Smooth muscle cell (in vitro differentiated cells): Measurements from ENCODE around the gene ZNF311. TPM values are rescaled to one million over a fixed set of nuclear protein-coding genes. Genes with fewer than 3 reads are reported as not detected.

ENCODE experiments used
- DNase-seq: peaks from one replicate; lab custom pipeline; 2025; ENCODE audit not compliant: unreplicated experiment; lab: John Stamatoyannopoulos, UW
- H2AFZ ChIP-seq: fragments of 200-600 bp; sonication (generic); 2 replicates; pipeline ENCODE4 v1.6.0; 2016; ENCODE audit warnings: antibody characterized with exemption, low read depth, mild to moderate bottlenecking
- H3F3A ChIP-seq: fragments of 200-600 bp; sonication (generic); 2 replicates; pipeline ENCODE4 v1.6.0; 2017; ENCODE audit warnings: antibody characterized with exemption, low read depth
- H3K27ac ChIP-seq: fragments of 200-600 bp; sonication (generic); 2 replicates; pipeline ENCODE4 v1.5.1; 2016; ENCODE audit warnings: low read depth, mild to moderate bottlenecking
- H3K27me3 ChIP-seq: fragments of 200-600 bp; sonication (generic); 2 replicates; pipeline ENCODE4 v1.6.1; 2016; ENCODE audit warnings: low read depth, mild to moderate bottlenecking
- H3K36me3 ChIP-seq: fragments of 200-600 bp; sonication (generic); 2 replicates; pipeline ENCODE4 v1.5.1; 2016; ENCODE audit warnings: low read depth
- H3K4me1 ChIP-seq: fragments of 200-600 bp; sonication (generic); 2 replicates; pipeline ENCODE4 v1.5.1; 2016; ENCODE audit warnings: low read depth
- H3K4me2 ChIP-seq: fragments of 200-600 bp; sonication (generic); 2 replicates; pipeline ENCODE4 v1.6.0; 2016; ENCODE audit warnings: mild to moderate bottlenecking
- H3K4me3 ChIP-seq: fragments of 200-600 bp; sonication (generic); 2 replicates; pipeline ENCODE4 v1.5.1; 2016; ENCODE audit warnings: mild to moderate bottlenecking
- H3K79me2 ChIP-seq: fragments of 200-600 bp; sonication (generic); 2 replicates; pipeline ENCODE4 v1.6.0; 2016; ENCODE audit warnings: low read depth, mild to moderate bottlenecking
- H3K9ac ChIP-seq: fragments of 200-600 bp; sonication (generic); 2 replicates; pipeline ENCODE4 v1.6.0; 2016; ENCODE audit warnings: low read depth
- H3K9me3 ChIP-seq: fragments of 200-600 bp; sonication (generic); replicated peaks from 2 replicates; pipeline ENCODE4 v1.5.1; 2016; ENCODE audit warnings: low read depth
- H4K20me1 ChIP-seq: fragments of 200-600 bp; sonication (generic); 2 replicates; pipeline ENCODE4 v1.6.0; 2016; ENCODE audit warnings: low read depth
- CTCF ChIP-seq: fragments of 200-600 bp; sonication (generic); IDR thresholded peaks from 2 replicates; pipeline ENCODE4 v1.5.1; 2017; ENCODE audit warnings: borderline replicate concordance, mild to moderate bottlenecking, antibody characterized with exemption; ENCODE audit not compliant: insufficient read depth, poor library complexity, severe bottlenecking
- WGBS: methylation state at CpG from one replicate; pipeline ENCODE4 v1.1.7; 2016; ENCODE audit warnings: low lambda C conversion rate; 5-methylcytosine and 5-hydroxymethylcytosine counted together
- polyA plus RNA-seq: library from polyadenylated mRNA; unstranded; fragments of >200 nt; fragmentation: Nextera tagmentation; extraction: Ambion mirVana; gene quantifications from 2 replicates; pipeline ENCODE4 v1.2.1, GENCODE V29; 2016
- total RNA-seq: library from RNA; depleted of rRNA; stranded (reverse); fragments of >200 nt; gene quantifications from 2 replicates; pipeline ENCODE4 v1.2.3, GENCODE V29; 2014

ZNF311 gene
- total and polyA plus RNA-seq, 2 experiments from 2014 or later: 0.17 to 0.58 TPM

- Histone ChIP-seq H3K27ac (no peak overlapping the region), H3K4me2 (peak overlapping the region; percentile 82), H3K79me2 (no peaks in the 10 kb centered on the region)
Measured at GRCh38 chr6:28983838-28984237, 21.3 kb downstream of the ZNF311 start.

GRCh38 chr6:28982476-28983266, 22.4 kb downstream of the ZNF311 start:
- peak overlapping the region; percentile 75 for H2AFZ ChIP-seq
- H3F3A ChIP-seq: peaks cover 17% of the 10 kb centered on the region
- H3K9ac ChIP-seq: peak overlapping the region; percentile 56
- WGBS: 27% methylated on average over 17 of the region's 17 CpGs
- H3K4me3 ChIP-seq: peak overlapping the region; percentile 96
- H3K27me3 ChIP-seq: no peaks in the 10 kb centered on the region
- H3K79me2 ChIP-seq: no peaks in the 10 kb centered on the region
- peaks cover 7% of the 10 kb centered on the region for H3K4me1 ChIP-seq
- no peak for DNase-seq
- H4K20me1 ChIP-seq: no peaks in the 10 kb centered on the region
- H3K9me3 ChIP-seq: no peaks in the 10 kb centered on the region
- no peak for TF ChIP-seq CTCF
- peak overlapping the region; percentile 90 for H3K4me2 ChIP-seq
- H3K36me3 ChIP-seq: no peaks in the 10 kb centered on the region
- H3K27ac ChIP-seq: peak overlapping the region; percentile 33

More at GRCh38 chr6:28983838-28984237, 21.3 kb downstream of the ZNF311 start:
- no peak overlapping the region for H3K9ac ChIP-seq
- no peak overlapping the region for H2AFZ ChIP-seq
- peaks cover 7% of the 10 kb centered on the region for H3K4me1 ChIP-seq
- no peak for DNase-seq
- H4K20me1 ChIP-seq: no peaks in the 10 kb centered on the region
- TF ChIP-seq CTCF: no peak
- WGBS: 87% methylated on average over 5 of the region's 5 CpGs
- peak overlapping the region; percentile 58 for H3K4me3 ChIP-seq
- peaks cover 17% of the 10 kb centered on the region for H3F3A ChIP-seq
- no peaks in the 10 kb centered on the region for H3K36me3 ChIP-seq
- H3K27me3 ChIP-seq: no peaks in the 10 kb centered on the region
- H3K9me3 ChIP-seq: no peaks in the 10 kb centered on the region

GRCh38 chr6:28981833-28982475, 23.2 kb downstream of the ZNF311 start:
- Histone ChIP-seq H2AFZ (peak overlapping the region; percentile 89), H3K27ac (peak overlapping the region; percentile 35), H3K4me3 (peak overlapping the region; percentile 96), H3F3A (peaks cover 17% of the 10 kb centered on the region), H3K9me3 (no peaks in the 10 kb centered on the region), H3K79me2 (no peaks in the 10 kb centered on the region), H3K4me2 (peak overlapping the region; percentile 90), H3K36me3 (no peaks in the 10 kb centered on the region), H3K4me1 (peaks cover 7% of the 10 kb centered on the region), H3K9ac (peak overlapping the region; percentile 56), H3K27me3 (no peaks in the 10 kb centered on the region), H4K20me1 (no peaks in the 10 kb centered on the region)
- peak; percentile 55 for DNase-seq
- under 1% methylated on average over 23 of the region's 23 CpGs for WGBS
- TF ChIP-seq CTCF: no peak
